NCI-H748 (cell line): ENCODE results near the gene SUPT3H.

ENCODE experiments used
- DNase-seq: peaks from one replicate; lab custom pipeline; 2025; ENCODE audit not compliant: unreplicated experiment; lab: John Stamatoyannopoulos, UW

Gene SUPT3H

DNA sequence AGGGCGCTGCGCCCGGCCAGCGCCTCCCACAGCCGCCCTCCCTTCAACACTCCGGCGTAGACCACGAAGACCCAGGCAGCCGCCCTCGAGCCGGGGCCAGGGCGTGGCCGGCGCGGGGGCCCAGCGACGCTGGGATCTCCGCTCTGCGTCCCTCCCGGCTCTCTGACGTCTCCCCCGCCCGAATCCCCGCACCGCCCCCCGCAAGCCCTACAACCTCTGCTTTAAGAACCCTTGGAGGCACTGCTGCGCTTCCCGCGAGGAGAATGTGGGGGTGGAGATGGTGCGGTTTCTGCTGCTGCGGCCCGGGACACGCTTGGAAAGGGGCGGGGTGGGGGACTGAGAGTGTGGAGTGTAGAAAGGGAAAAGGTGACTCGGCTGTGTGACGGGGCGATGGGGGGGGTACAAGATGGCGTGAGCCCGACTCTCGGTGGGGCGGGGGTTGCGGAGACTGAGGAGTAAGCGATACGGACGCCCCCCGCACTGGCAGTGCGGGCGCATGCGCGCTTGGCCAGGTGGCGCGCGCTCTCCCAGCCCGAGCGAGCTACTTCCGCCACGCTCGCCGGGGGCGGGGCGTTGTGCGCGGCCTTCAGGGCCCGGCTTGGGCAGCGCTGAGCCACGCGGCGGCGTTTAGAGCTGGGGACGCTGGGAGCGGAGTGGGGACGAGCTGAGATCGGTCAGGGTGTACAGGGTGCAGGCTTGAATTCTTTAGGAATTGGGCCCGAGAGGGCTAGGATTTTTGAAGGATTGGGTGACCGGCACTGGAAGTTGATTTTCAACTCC, at the start of gene SUPT3H:
Gene SUPT3H, minus strand, starts transcription at position 381 of the 780 bp plus-strand sequence.
- DNase-seq: peak; percentile 98

DNA sequence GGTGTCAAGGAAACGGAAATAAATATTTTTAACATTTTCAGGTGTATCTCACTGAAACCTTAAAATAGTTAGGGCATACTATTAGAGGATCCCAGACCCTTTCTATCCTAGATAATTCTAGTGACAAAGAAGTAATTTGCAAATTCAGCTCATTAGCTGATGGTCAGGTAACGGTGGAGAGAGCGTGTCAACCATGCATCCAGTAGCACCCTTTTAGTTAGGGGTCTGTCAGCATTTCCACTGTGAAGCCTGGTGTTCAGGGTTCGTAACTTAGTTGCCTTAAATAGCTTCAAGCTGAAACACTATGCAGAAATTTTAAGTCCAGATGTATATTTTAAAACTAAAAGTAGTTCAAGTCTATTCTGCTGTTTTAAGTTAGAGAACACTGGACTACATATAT, 48.5 kb upstream of the SUPT3H start:
- DNase-seq: no peak

DNA sequence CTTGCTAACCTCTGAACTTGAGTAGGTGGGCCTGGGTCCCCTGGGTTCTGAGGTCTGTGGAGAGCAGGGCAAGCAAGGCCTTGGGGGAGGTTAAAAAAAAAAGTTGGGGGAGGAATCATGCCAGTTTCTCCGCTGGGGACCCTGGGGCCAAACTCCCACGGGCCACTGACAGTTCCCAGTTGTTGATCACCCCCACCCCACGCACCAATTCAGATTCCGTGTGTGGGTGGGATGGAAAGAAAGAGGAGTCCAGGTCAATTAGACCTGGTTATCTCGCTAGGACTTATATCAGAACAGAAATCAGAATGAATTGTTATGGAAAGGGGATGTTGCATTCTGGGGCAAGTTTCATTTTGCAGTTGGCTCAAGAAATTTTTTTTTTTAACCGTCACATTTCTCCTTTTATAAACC, 46.7 kb upstream of the SUPT3H start:
- no peak for DNase-seq

DNA sequence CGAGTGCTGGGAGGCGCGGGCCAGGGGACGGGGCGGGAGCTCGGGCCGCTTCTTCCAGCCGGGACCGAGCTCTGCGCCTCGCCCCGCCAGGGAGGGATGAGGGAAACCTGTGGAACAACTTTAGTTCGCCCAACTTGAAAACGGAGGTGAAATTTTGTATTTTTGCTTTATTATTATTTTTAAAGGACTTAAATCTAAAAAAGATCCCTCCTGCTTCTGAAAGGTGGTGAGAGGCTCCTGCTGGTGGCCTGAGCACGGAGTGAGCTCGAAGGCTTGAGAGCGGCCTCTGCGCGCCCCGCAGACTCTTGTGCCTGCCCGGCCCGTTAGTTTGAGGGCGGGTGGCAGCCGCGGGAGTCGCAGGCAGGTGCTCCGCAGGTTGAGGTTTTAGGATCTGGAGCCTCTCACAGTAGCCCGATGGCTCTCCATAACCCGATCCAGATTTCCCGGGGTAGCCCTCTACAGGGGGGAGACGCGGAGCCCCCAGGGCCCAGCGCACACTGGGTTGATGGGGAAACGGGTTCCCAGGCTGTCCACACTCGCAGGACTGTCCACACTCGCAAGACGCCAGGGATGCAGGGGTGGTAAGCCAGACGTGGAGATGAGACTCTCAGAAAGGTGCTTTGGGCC, 46.2 kb upstream of the SUPT3H start:
- DNase-seq: peak; percentile 38

DNA sequence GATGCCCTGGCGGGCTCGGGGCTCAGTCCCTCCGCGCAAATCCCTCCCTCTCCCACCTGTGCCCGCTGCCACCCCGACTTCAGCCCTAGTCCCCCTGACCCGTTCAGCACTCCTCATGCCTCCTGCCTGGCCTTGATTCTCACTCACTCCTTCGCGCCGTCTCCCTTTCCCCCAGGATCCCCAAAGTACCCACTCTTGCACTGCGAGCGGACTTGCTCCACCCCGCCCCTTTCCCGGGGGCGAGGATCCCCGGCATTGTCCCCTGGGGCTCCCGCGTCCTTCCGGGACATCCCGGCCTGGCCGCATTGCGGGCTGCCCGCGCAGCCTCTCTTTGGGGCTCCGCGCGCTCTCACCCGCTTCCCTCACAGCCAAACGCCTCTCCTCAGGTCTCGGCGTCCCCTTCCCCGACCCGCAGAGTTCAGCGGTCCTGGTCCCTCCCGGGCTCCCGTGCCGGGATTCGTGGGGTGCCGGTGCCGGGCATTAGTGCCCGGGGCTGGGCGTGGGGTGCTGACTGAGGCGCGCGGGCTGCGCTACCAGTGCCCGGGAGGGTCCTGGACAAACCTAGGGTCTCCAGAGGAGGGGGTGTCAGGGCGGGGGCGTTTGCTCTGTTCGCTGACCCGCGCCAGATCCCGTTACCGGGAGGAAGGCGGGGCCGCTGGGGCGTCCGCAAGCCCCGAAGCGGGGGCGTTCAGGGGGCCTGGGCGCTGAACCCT, 45.5 kb upstream of the SUPT3H start:
- peak; percentile 48 for DNase-seq

DNA sequence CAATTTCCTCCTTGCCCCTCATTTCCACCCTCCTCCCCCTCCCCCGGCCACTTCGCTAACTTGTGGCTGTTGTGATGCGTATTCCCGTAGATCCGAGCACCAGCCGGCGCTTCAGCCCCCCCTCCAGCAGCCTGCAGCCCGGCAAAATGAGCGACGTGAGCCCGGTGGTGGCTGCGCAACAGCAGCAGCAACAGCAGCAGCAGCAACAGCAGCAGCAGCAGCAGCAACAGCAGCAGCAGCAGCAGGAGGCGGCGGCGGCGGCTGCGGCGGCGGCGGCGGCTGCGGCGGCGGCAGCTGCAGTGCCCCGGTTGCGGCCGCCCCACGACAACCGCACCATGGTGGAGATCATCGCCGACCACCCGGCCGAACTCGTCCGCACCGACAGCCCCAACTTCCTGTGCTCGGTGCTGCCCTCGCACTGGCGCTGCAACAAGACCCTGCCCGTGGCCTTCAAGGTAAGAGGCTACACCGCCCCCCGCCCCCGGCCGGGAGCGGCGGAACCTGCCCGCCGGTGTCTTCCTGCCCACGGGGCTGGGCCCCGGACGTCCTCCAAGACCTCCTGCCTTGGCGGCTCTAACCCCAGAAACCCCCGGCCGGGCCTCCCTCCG, 44.9 kb upstream of the SUPT3H start:
- peak; percentile 75 for DNase-seq

DNA sequence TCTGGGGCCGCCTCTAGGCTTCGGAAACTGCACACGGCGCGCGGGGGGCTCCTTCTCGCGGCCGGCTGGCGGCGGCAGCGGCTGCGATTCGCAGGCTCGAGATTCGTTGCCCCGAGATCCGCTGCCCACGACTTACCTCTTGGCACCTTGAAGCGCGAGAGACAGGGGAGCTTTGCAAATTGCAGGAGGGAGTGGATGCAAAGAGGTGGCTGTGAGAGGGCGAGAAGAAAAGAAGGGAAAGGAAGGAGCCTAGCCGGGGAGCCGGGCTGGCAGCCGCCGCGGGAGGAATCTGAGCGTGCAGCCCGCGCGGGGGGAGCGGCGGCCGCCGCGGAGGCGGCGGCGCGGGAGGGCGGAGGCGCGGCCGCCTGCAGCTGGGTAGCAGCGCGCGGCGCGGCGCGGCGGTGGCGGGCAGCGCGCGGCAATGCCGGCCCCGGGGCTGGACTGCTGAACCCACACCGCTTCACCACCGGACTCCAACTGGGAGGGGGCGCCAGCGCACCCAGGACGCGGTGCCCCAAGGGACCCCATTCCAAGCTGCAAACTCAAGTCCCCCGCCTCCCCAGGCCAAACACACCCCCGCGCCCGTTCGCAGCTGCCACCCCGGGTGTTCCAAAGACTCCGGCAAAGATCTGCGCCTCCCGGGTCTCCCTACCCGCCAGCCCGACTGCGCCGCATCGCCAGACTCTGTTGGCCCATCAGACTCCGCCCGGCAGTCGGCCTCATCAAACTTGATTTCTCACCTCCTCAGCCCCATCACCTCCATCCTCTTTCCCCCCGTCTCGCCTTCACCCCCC, 44.2 kb upstream of the SUPT3H start:
- DNase-seq: peak; percentile 85

DNA sequence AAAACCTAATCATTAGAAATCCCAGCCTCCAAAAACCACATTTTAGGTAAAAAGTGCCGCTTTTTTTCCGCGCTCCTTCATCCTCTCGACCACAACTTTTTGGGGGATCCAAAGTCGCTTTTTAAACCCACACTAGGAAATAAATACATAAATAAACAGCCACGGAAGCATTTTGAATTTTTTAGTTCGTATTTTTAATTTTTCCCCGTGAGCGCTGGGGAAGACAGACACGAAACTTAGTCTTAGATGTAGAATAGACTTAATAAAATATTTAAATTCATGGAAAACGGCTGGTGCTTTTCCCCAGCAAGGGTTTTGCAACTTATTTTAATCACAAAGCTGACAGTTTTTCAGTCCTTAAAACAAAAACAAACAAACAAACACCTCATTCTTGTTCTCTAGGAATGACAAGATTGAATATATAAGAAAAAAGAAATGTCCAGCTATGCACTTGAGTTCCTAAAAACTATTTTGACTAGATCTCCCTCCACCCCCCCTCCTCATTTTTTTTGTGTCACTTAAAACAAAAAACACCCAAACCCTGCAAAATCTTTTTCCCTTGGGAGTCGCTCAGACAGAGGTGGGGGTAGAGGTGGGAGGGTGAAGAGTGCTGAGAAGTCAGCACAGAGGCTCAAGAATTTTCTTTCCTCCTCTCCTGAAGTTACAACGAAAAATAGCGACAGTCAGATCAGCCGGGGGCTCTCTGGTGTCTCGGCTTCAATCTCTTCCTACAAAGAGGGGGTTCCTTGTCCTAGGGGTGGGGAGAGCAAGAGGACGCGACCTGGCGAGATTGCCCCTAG, 43.4 kb upstream of the SUPT3H start:
- no peak for DNase-seq

DNA sequence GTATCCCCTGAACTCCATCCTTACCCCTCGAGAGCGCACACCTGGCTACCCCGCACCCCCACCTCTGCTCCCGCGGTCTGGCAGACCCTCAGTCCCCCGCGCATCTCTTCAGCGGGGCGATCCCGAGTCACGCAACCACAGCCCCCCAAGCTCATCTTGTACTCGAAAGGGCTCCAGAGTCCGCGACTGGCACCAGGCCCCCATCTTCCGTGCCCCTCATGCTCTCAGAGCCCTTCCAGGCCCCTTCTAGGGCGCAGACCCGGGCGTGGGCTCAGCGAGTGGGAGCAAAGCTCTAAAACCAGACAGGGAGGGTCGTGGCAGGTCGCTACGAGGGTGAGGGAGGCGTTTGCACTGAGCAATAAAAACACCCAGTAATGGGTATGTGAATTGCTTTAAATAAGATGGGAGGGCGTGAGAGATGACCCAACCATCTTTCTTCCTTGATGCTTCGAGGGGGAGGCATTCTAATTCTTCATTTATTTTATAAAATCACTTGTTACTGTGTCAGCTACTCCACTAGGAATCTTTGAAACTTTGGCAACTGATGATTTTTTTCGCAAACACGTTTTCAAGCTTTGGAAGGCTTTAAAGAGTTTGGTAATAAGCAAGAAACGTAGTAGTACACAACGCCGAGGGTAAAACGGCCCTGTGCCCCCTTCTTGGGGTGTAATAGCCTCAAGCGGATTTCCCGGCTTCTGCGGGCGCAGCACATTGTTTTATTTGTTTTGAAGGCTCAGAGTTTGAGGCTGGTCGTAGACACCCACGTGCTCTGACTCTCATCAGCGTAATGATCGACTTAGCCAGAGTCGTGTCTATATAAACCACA, 42.6 kb upstream of the SUPT3H start:
- peak; percentile 57 for DNase-seq

DNA sequence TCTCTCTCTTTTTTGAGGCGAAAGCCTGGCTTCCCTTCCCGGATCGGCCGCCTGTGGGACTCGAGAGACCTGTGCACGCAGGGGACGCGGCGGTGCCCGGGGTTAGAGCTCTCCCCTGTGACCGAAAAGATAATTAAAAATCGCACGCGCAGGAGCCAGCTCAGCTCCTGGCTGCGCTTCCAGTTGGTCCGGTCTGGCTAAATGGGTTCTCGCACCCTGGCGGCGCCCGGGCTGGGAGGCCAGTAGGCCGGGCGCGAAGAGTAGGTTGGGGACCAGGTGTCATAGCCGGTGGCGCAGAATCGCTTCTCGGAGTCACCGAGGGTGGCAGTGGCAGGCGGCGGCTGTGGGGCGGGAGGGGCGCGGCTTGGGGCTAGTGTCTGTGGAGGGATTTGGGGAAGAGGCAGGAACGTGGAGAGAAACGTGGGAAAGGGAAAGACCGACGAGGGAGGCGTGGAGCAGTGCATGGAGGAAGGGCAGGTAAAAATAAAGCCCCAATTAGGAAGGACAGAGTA, 41.9 kb upstream of the SUPT3H start:
- DNase-seq: peak; percentile 91

DNA sequence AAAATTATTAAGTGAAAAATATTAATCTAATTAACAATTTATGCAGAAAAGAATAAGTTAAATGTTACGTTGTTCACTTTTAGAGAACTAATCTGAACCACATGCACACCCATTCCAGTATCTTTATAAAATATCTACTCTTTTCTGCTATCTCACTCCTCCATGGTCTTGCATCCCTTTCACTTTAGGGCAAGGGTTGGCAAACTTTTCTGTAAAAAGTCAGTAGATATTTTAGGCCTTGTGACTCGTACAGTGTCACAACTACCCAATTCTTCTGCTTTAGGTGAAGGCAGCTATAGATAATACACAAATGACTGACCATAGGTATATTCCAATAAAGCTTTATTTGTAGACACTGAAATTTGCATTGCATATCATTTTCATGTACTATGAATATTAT, 39.7 kb upstream of the SUPT3H start:
- no peak for DNase-seq

DNA sequence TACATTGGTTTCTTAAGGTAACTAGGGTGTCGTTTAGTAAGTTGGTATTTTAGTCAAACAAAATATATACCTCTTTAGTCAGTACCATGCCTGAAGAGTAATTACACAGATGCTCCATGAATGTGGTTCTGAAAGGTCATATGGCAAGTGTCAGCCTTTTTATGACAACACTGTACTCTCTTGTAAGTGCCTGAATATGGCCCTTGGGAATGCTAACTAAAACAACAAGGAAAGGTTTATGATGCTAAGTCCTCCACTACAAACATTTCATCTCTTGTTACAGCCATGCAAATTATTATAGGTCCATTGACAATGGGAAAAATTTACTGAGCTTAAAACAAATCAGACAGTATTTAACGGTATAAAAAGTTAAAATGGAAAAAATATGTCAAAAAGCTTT, 39.0 kb upstream of the SUPT3H start:
- no peak for DNase-seq

DNA sequence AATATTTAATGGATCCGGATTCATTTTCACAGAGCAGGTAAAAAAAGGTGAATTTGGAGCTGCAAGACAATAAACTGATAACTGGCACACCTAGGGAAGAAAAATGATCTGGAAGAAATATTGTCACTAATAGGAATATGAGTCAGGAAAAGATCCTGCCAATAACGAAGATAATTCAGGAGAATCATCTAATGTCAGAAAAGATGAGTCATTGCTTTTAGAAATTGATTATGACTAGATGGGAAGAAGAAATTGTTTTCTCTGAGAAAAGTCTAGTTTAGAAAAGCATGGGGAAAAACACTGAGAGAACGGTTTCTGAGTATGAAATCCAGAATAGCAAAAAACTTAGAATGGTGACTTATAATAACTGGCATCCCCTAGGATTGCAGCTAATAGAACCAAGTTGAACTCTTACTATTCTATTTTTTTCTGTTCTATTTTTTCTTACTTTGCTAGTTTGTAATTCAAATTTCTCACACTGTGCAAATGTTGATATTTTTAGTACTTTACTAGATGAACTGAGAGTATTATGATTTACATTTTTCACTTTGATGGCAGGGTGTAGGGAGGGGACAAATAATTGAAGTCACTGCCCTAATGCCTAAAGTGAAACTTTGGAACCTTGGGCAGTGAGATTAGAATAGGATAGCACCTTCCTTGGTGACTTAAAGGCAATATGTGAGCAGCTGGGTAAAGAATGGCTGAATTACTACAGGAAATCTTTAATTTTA, 38.2 kb upstream of the SUPT3H start:
- DNase-seq: no peak

DNA sequence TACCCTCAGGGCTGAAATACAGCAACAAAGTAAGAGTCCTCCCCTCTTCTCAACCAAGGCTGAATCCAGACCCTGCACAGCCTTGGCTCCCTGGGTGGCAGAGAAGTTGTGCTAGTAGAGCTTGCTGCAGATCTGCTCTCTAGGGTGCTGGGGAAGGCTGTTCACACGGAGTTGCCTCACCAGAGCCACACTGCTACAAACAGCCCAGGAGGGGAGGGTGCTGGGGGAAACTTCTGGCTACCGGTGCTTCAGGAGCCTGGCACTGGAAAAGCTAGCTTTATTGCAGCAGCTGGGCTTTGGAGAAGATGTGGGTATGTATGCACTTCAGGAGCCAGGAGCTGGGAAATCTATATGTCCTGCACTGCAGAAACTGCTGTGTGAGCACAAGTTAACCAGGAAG, 37.6 kb upstream of the SUPT3H start:
- DNase-seq: no peak

DNA sequence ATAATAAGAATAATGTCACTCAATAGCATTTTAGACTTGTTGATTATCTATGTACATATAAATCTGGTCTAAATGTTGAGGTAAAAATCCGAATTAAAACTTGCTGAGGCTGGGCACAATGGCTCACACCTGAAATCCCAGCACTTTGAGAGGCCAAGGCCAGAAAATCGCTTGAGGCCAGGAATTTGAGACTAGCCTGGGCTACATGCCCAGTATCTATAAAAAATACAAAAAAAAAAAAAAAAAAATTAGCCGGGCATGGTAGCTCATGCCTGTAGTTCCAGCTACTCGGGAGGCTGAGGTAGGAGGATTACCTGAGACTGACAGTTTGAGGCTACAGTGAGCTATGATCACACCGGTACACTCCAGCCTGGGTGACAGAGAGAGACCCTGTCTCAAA, 34.2 kb upstream of the SUPT3H start:
- DNase-seq: no peak

DNA sequence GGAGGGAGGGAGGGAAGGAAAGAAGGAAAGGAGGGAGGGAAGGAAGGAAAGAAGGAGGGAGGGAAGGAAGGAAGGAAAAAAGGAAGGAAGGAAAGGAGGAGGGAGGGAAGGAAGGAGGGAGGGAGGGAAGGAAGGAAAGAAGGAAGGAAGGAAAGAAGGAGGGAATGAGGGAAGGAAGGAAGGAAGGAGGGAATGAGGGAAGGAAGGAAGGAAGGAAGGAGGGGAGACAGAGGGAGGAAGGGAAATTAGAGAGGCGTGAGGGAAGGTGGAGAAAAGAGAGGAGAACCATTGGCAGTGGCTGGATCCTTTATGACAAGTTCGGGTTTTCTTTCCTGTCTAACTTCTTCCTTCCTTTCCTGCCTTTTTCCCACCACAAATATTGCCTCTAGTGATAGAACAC, 22.3 kb upstream of the SUPT3H start:
- no peak for DNase-seq

DNA sequence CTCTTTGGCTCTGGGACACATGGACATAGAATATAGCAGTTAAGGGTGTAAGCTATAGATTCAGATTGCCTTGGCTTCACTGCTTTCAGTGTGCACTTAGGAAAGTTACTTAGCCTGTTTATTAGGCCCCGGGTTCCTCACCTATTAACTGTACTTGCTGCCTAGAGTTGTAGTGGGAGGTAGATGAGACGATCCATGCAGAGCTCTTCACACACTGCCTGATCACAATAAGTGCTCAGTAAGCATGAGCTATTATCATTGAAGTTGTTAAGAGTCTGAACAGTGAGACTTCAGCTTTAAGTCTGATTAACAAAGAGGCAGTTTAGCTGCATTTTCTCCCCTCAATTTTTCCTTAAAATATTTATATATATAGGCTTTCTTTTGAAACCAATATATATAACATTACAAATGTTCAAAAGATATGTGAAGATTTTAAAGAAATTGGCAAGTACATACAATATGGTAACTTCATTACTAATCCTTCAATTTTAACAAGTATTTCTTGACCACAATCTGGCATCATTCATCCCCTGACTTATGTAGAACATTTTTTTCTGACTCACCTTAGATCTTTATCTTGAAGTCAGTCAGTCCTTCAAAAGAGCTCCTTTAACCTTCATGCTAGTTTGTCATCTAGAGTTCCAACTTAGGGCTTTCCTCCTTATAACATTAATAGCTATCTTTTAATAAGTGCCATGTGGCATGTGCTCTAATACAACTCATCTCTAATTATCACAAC, 20.5 kb upstream of the SUPT3H start:
- no peak for DNase-seq
